Neural progenitor cell (in vitro differentiated cells): ENCODE measurements around the gene ANKMY1.

ENCODE experiments used
- EZH2 ChIP-seq: fragments of 200-600 bp; sonication (generic); IDR thresholded peaks from 2 replicates; pipeline ENCODE4 v1.6.1; 2017; ENCODE audit warnings: antibody characterized with exemption, mild to moderate bottlenecking, moderate library complexity
- EZH2phosphoT487 ChIP-seq: fragments of 200-600 bp; sonication (generic); IDR thresholded peaks from 2 replicates; pipeline ENCODE4 v1.6.1; 2017; ENCODE audit warnings: antibody characterized with exemption
- TF ChIP-seq, protein P1 (sequence below): fragments of 200-600 bp; sonication (generic); IDR thresholded peaks from 2 replicates; pipeline ENCODE4 v1.5.1; 2017; ENCODE audit warnings: antibody characterized with exemption, mild to moderate bottlenecking

GRCh38 chr2:240501531-240501991 lies 56.2 kb downstream of the ANKMY1 start:
- TF ChIP-seq, protein P1, sequence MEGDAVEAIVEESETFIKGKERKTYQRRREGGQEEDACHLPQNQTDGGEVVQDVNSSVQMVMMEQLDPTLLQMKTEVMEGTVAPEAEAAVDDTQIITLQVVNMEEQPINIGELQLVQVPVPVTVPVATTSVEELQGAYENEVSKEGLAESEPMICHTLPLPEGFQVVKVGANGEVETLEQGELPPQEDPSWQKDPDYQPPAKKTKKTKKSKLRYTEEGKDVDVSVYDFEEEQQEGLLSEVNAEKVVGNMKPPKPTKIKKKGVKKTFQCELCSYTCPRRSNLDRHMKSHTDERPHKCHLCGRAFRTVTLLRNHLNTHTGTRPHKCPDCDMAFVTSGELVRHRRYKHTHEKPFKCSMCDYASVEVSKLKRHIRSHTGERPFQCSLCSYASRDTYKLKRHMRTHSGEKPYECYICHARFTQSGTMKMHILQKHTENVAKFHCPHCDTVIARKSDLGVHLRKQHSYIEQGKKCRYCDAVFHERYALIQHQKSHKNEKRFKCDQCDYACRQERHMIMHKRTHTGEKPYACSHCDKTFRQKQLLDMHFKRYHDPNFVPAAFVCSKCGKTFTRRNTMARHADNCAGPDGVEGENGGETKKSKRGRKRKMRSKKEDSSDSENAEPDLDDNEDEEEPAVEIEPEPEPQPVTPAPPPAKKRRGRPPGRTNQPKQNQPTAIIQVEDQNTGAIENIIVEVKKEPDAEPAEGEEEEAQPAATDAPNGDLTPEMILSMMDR = no peak
- TF ChIP-seq EZH2 (no peak), EZH2phosphoT487 (no peak)
